ENCODE measurements around the gene ROM1.
"Not testable (repeated sequence)": the region's sequence is repeated elsewhere in the genome, so short reads cannot be mapped to it uniquely, and the experiment has no call there.

Gene ROM1

GRCh38 chr11:62612366-62613290 is at the start of gene ROM1, which contains the start of gene EML3:
Gene ROM1, plus strand, starts transcription at chr11:62613257. Its CDS starts 25 bp downstream, at chr11:62613282.
Gene EML3, minus strand, starts transcription at chr11:62612775. Its CDS starts 318 bp downstream, at chr11:62612457.
- Histone ChIP-seq H3K36me3 (ENCODE audit: insufficient read depth, low read length) (no peaks in the 10 kb centered on the region; the same call in 1 of the 2 replicates), H3K9me3 (ENCODE audit: low read depth, low read length) (no peaks in the 10 kb centered on the region), H3K4me3 (peak within 1 kb of the TSS; percentile 91), H3K27ac (peak within 1 kb of the TSS; percentile 66), H3K9ac (ENCODE audit: insufficient read length) (peak within 1 kb of the TSS; percentile 71)
- TF ChIP-seq EZH2 (IDR thresholded peaks at IDR 0.05) = no peak
- TF ChIP-seq POLR2AphosphoS5 (IDR thresholded peaks at IDR 0.05; ENCODE audit: borderline replicate concordance, low read depth, low read length) = no peak
- no peak for TF ChIP-seq FOXP2 (optimal IDR thresholded peaks at IDR 0.05; ENCODE audit: control extremely low read depth, extremely low read length, insufficient read depth)
- DNase-seq (ENCODE audit: low read depth, low spot score) = no peak

GRCh38 chr11:62565100-62565802 is 47.8 kb upstream of the ROM1 start:
- no peak overlapping the region for H3K27ac ChIP-seq
- H3K9me3 ChIP-seq (ENCODE audit: low read depth, low read length) = no peaks in the 10 kb centered on the region
- TF ChIP-seq POLR2AphosphoS5 (IDR thresholded peaks at IDR 0.05; ENCODE audit: borderline replicate concordance, low read depth, low read length) = no peak
- TF ChIP-seq FOXP2 (optimal IDR thresholded peaks at IDR 0.05; ENCODE audit: control extremely low read depth, extremely low read length, insufficient read depth) = no peak
- TF ChIP-seq EZH2 (IDR thresholded peaks at IDR 0.05) = no peak
- H3K9ac ChIP-seq (ENCODE audit: insufficient read length) = no peak overlapping the region
- H3K4me3 ChIP-seq = no peak overlapping the region
- no peak for DNase-seq (ENCODE audit: low read depth, low spot score)
- peaks cover 90% of the 10 kb centered on the region for H3K36me3 ChIP-seq (ENCODE audit: insufficient read depth, low read length)

DNA sequence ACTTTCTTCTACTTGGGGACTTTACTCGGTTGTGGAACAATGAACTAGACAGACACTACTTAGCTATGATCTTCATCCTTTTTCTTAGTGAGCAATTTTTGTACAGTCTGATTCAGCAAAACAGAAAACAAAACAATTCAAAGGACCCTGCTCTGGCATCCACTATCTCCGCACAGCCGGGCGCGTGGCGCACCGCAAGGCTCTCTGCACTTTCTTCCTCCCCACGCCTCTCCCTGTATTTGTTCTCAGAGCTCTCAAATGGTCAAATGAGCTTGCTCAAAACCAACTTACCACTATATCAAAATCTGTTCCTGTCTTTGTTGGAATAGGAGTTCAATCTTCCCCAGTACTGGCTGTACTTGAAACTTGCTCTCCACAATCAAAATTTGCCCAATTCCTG is 46.8 kb upstream of the ROM1 start:
- H3K36me3 ChIP-seq (ENCODE audit: insufficient read depth, low read length) = peaks cover 91% of the 10 kb centered on the region

GRCh38 chr11:62567018-62567633 is 45.9 kb upstream of the ROM1 start:
- no peaks in the 10 kb centered on the region for H3K9me3 ChIP-seq (ENCODE audit: low read depth, low read length)
- H3K27ac ChIP-seq = peak overlapping the region; percentile 54
- no peak for TF ChIP-seq FOXP2 (optimal IDR thresholded peaks at IDR 0.05; ENCODE audit: control extremely low read depth, extremely low read length, insufficient read depth)
- no peak for TF ChIP-seq EZH2 (IDR thresholded peaks at IDR 0.05)
- TF ChIP-seq POLR2AphosphoS5 (IDR thresholded peaks at IDR 0.05; ENCODE audit: borderline replicate concordance, low read depth, low read length) = no peak
- H3K4me3 ChIP-seq = no peak overlapping the region
- peaks cover 91% of the 10 kb centered on the region for H3K36me3 ChIP-seq (ENCODE audit: insufficient read depth, low read length)
- peak overlapping the region; percentile 32 for H3K9ac ChIP-seq (ENCODE audit: insufficient read length)
- no peak for DNase-seq (ENCODE audit: low read depth, low spot score)

More for the DNA sequence above, 46.8 kb upstream of the ROM1 start:
- H3K27ac ChIP-seq = peak overlapping the region; percentile 54; the same call in 1 of the 2 replicates
- no peaks in the 10 kb centered on the region for H3K9me3 ChIP-seq (ENCODE audit: low read depth, low read length)
- no peak for DNase-seq (ENCODE audit: low read depth, low spot score)
- TF ChIP-seq FOXP2 (optimal IDR thresholded peaks at IDR 0.05; ENCODE audit: control extremely low read depth, extremely low read length, insufficient read depth) = no peak
- TF ChIP-seq POLR2AphosphoS5 (IDR thresholded peaks at IDR 0.05; ENCODE audit: borderline replicate concordance, low read depth, low read length) = no peak
- TF ChIP-seq EZH2 (IDR thresholded peaks at IDR 0.05) = no peak
- H3K9ac ChIP-seq (ENCODE audit: insufficient read length) = peak overlapping the region; percentile 25
- no peak overlapping the region for H3K4me3 ChIP-seq

- Histone ChIP-seq H3K27ac (no peak overlapping the region), H3K9me3 (ENCODE audit: low read depth, low read length) (no peaks in the 10 kb centered on the region), H3K9ac (ENCODE audit: insufficient read length) (peak overlapping the region; percentile 47), H3K4me3 (no peak overlapping the region), H3K36me3 (ENCODE audit: insufficient read depth, low read length) (peaks cover 80% of the 10 kb centered on the region)
- no peak for DNase-seq (ENCODE audit: low read depth, low spot score)
- TF ChIP-seq EZH2 (IDR thresholded peaks at IDR 0.05) (no peak), POLR2AphosphoS5 (IDR thresholded peaks at IDR 0.05; ENCODE audit: borderline replicate concordance, low read depth, low read length) (no peak), FOXP2 (optimal IDR thresholded peaks at IDR 0.05; ENCODE audit: control extremely low read depth, extremely low read length, insufficient read depth) (no peak)
Observed at GRCh38 chr11:62569611-62570010, 43.4 kb upstream of the ROM1 start.

GRCh38 chr11:62570903-62571302 is 42.2 kb upstream of the ROM1 start:
- DNase-seq (ENCODE audit: low read depth, low spot score); H3K27ac ChIP-seq; H3K9ac ChIP-seq (ENCODE audit: insufficient read length); H3K9me3 ChIP-seq (ENCODE audit: low read depth, low read length): not testable (repeated sequence)
- H3K36me3 ChIP-seq (ENCODE audit: insufficient read depth, low read length) = peaks cover 73% of the 10 kb centered on the region
- H3K4me3 ChIP-seq = peak overlapping the region; percentile 82; the same call in 1 of the 2 replicates

DNA sequence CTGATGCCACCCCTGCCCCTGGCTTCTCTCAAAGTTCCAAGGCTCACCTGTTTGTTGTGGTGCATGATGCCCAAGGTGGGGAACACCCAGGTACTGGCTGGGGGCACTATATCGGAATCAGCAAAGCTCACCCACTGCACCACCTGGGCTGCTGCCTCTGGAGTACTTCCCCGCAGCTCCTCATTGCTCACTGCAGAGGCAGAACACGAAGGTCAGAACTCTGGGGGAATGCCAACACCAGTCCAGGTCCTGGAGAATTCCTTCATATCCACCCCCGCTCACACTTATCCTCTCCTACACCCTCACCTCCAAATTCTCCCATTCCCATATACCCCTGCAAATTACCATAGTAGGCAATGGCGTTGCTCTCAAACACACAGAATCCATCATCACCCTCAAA is 41.6 kb upstream of the ROM1 start:
- not testable (repeated sequence) for H3K9me3 ChIP-seq (ENCODE audit: low read depth, low read length); DNase-seq (ENCODE audit: low read depth, low spot score)
- peak overlapping the region; percentile 96 for H3K9ac ChIP-seq (ENCODE audit: insufficient read length)
- H3K27ac ChIP-seq = peak overlapping the region; percentile 87
- peak overlapping the region; percentile 82 for H3K4me3 ChIP-seq
- peaks cover 73% of the 10 kb centered on the region for H3K36me3 ChIP-seq (ENCODE audit: insufficient read depth, low read length)

DNA sequence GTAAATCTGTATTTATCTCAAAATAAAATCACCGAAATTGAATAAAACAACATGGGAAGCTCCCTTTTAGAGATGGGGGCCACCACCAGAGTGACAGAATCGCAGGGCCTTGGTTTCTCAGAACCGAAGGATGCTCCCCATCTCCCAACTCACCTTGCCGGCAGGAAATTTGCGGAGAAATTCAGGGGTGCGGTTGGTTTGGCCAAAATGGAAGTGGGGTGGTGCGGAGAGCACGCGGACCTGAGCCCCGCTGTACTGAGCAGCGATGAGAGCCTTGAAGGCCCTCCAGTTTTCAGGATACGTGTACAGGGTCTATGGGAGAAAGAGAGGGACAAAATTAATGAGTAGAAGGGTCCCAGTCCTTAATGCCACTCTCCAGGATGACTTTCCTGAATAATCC is 40.6 kb upstream of the ROM1 start:
- Histone ChIP-seq H3K27ac (peak overlapping the region; percentile 87), H3K36me3 (ENCODE audit: insufficient read depth, low read length) (peaks cover 69% of the 10 kb centered on the region), H3K4me3 (peak overlapping the region; percentile 82), H3K9ac (ENCODE audit: insufficient read length) (peak overlapping the region; percentile 96), H3K9me3 (ENCODE audit: low read depth, low read length) (no peaks in the 10 kb centered on the region)
- DNase-seq (ENCODE audit: low read depth, low spot score) = no peak
- TF ChIP-seq EZH2 (IDR thresholded peaks at IDR 0.05) (no peak), FOXP2 (optimal IDR thresholded peaks at IDR 0.05; ENCODE audit: control extremely low read depth, extremely low read length, insufficient read depth) (no peak), POLR2AphosphoS5 (IDR thresholded peaks at IDR 0.05; ENCODE audit: borderline replicate concordance, low read depth, low read length) (no peak; the same call in 1 of the 2 replicates)
